Measurements from ENCODE around the gene STK10. TPM values are rescaled to one million over a fixed set of nuclear protein-coding genes. Genes with fewer than 3 reads are reported as not detected.

Gene STK10
- total RNA-seq, 2 experiments from 2014 or later = 98.2 to 104 TPM

DNA sequence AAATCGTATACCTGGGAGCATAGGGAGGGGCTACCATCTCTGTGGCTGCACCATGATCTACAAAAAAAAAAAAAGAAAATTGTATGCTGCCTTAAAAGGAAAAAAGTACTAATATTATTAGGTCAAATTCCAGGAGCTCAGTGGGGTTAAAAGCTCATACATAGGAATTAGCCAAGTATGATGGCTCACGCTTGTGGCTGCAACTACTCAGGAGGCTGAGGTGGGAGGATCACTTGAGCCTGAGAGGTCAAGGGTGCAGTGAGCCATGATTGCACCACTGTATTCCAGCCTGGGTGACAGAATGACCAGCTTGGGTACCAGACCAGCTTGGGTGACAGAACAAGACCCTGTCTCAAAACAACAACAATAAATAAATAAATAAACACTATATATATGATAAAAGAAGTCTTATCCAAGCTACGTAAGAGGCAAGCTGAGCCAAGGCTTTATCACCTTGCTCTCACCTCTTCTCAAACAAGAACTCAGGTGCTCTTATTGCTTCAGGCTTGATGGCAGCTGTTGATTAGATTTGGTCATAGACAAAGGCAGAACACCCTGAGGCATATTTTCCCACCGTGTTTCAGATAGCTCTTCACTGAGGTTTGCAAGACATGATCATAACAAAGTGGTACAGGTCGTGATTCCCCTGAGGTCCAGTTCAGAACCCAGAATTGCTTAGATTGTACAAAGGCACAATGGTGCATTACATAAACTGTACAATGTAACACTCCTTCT, 178.3 kb downstream of the STK10 start:
- peaks cover 27% of the 10 kb centered on the region for H3K4me1 Mint-ChIP-seq (ENCODE audit: low read depth)
- H3K4me3 Mint-ChIP-seq = no peak overlapping the region
- H3K27me3 Mint-ChIP-seq = no peaks in the 10 kb centered on the region
- peaks cover 8% of the 10 kb centered on the region for H3K36me3 Mint-ChIP-seq
- intact Hi-C loops (cut with micrococcal nuclease) = loop anchor here (5.0 to 10.0 kb wide), 2 partner anchors 273 to 765 kb away; partner anchors contain the start of genes DUSP1 and UBTD2
- H3K27ac Mint-ChIP-seq = no peak overlapping the region
- DNase-seq = no peak
- CTCF ChIA-PET = interaction anchor here (0.9 to 7.8 kb wide), 8 partner anchors 10 to 177 kb away, joined by 3 to 78 read pairs (median 4); no protein-coding TSS in a partner anchor
- POLR2A ChIA-PET = no interaction called here
- no peaks in the 10 kb centered on the region for H3K9me3 Mint-ChIP-seq

DNA sequence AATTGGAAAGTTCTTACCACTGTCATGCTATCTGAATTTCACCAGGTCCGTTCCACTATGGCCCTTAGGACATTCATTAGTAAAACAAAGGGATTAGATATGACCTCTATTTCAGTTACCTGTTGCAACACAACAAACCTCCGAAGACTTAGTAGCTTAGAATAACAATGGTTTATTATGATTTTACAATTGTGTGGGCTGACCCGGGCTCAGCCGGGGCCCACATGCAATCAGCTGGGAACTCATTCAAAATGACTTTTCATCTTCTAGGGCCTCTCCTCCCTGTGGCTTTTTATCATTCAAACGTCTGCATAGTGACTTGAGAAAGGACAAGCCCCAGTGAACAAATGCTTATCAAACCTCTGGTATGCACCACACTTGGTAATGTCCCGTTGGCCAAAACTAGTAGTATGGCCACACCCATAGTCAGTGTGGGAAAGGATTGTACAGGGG, 179.3 kb downstream of the STK10 start:
- POLR2A ChIA-PET = interaction anchor here (1.3 kb wide), 1 partner anchor 103 kb away, joined by 3 read pairs; no protein-coding TSS in a partner anchor
- Mint-ChIP-seq H3K27me3 (no peaks in the 10 kb centered on the region), H3K9me3 (no peaks in the 10 kb centered on the region), H3K4me3 (no peak overlapping the region), H3K4me1 (ENCODE audit: low read depth) (peaks cover 32% of the 10 kb centered on the region), H3K36me3 (peaks cover 8% of the 10 kb centered on the region), H3K27ac (no peak overlapping the region)
- no peak for DNase-seq
- intact Hi-C loops (cut with micrococcal nuclease) = loop anchor here (5.0 to 10.0 kb wide), 2 partner anchors 274 to 766 kb away; partner anchors contain the start of genes DUSP1 and UBTD2
- CTCF ChIA-PET = interaction anchor here (1.1 to 7.8 kb wide), 5 partner anchors 30 to 180 kb away, joined by 3 to 78 read pairs (median 8); partner anchors contain the start of gene STK10

DNA sequence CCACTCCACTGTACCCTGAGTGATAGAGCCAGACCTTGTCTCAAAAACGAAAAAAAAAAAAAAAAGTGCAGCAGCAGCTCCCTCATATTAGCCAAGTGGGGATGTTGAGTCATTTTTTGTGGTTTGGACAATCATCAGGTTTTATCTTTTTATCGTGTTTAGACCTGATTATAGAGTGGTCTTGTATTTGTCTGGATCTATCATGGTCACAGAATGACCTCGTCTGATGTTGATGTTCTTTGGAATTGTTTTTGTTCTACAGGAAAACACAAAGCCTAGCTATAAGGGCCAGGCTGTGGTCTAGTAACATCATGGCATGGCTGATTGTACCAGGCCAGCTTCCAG, 179.9 kb downstream of the STK10 start:
- Mint-ChIP-seq H3K36me3 (peaks cover 8% of the 10 kb centered on the region), H3K9me3 (no peaks in the 10 kb centered on the region), H3K27ac (peak overlapping the region; percentile 66), H3K4me3 (peak overlapping the region; percentile 93), H3K4me1 (ENCODE audit: low read depth) (peaks cover 38% of the 10 kb centered on the region), H3K27me3 (no peaks in the 10 kb centered on the region)
- no peak for DNase-seq
- intact Hi-C loops (cut with micrococcal nuclease) = loop anchor here (5.0 to 10.0 kb wide), 2 partner anchors 274 to 767 kb away; partner anchors contain the start of genes DUSP1 and UBTD2
- ChIA-PET CTCF (interaction anchor here (0.9 to 7.8 kb wide), 8 partner anchors 12 to 284 kb away, joined by 3 to 78 read pairs (median 7); partner anchors contain the start of gene STK10), POLR2A (interaction anchor here (0.5 to 3.9 kb wide), 10 partner anchors 10 to 619 kb away, joined by 3 to 25 read pairs (median 6); no protein-coding TSS in a partner anchor)

DNA sequence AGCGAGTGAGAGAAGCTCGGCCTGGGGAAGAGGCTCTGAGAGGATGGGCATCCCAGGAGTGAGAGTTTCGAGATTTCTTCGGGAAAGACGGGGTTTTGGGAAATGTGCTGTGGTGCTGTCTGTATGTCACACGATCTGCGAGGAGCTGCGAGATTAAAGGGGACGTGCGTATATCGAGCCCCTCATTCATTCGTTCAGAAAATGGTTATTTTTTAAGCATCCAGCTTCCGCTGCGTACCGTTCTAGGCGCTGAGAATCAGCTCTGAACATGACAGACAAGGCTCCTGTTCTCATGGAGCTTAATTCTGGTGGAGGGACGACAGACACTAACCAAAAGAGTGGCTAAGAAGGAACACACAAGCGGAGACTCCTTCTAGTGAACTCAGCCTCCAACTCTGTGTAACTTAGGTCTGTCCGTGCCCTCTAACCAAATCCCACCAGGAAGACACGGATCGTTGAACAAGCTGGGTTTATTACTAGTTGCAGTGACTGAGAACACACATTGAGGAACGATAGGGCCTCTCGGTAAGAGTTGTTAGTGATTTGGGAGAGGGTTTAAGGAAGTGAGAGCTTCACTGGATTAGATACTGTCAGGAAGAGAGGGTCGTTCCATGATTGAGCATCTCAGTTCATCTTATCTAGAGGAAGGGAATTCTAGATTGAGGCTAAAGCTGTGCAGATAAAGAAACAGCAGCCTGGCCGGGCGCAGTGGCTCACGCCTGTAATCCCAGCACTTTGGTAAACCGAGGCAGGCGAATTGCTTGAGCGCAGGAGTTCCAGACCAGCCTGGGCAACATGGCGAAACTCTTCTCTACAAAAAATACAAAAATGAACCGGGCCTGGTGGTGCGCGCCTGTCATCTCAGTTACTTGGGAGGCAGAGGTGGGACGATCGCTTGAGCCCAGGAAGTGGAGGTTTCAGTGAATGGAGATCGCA, 180.6 kb downstream of the STK10 start:
- intact Hi-C loops (cut with micrococcal nuclease) = loop anchor here (2.0 to 10.0 kb wide), 4 partner anchors 59 to 1049 kb away; partner anchors contain the start of genes CREBRF, DUSP1 and UBTD2
- H3K4me1 Mint-ChIP-seq (ENCODE audit: low read depth) = peaks cover 44% of the 10 kb centered on the region

GRCh38 chr5:172006321-172007174, 181.5 kb downstream of the STK10 start, which contains the start of gene FBXW11:
Gene FBXW11, minus strand, starts transcription at chr5:172006638. Its CDS starts 136 bp downstream, at chr5:172006502.
- DNase-seq = peak; percentile 97
- intact Hi-C loops (cut with micrococcal nuclease) = loop anchor here (1.0 to 10.0 kb wide), 10 partner anchors 17 to 1050 kb away; partner anchors contain the start of genes CREBRF, DUSP1, NPM1 and STK10
- Mint-ChIP-seq H3K36me3 (peaks cover 8% of the 10 kb centered on the region), H3K9me3 (no peaks in the 10 kb centered on the region), H3K4me1 (ENCODE audit: low read depth) (peaks cover 53% of the 10 kb centered on the region), H3K27ac (peak within 1 kb of the TSS; percentile 92), H3K27me3 (no peaks in the 10 kb centered on the region), H3K4me3 (peak within 1 kb of the TSS; percentile 93)
- ChIA-PET POLR2A (interaction anchor here (0.7 to 3.9 kb wide), 23 partner anchors 9 to 618 kb away, joined by 3 to 25 read pairs (median 6); partner anchors contain the start of genes NPM1, STK10 and UBTD2), CTCF (interaction anchor here (0.6 to 7.8 kb wide), 14 partner anchors 11 to 588 kb away, joined by 3 to 78 read pairs (median 7); partner anchors contain the start of genes FGF18 and STK10)

More for the DNA sequence above, 180.6 kb downstream of the STK10 start:
- ChIA-PET CTCF (interaction anchor here (0.6 to 7.8 kb wide), 16 partner anchors 12 to 589 kb away, joined by 3 to 78 read pairs (median 7); partner anchors contain the start of genes FGF18 and STK10), POLR2A (interaction anchor here (0.5 to 3.9 kb wide), 21 partner anchors 10 to 619 kb away, joined by 3 to 25 read pairs (median 6); partner anchors contain the start of genes NPM1, STK10 and UBTD2)
- Mint-ChIP-seq H3K36me3 (peaks cover 8% of the 10 kb centered on the region), H3K4me3 (peak overlapping the region; percentile 93), H3K27ac (peak overlapping the region; percentile 92), H3K9me3 (no peaks in the 10 kb centered on the region), H3K27me3 (no peaks in the 10 kb centered on the region)
- DNase-seq = no peak

DNA sequence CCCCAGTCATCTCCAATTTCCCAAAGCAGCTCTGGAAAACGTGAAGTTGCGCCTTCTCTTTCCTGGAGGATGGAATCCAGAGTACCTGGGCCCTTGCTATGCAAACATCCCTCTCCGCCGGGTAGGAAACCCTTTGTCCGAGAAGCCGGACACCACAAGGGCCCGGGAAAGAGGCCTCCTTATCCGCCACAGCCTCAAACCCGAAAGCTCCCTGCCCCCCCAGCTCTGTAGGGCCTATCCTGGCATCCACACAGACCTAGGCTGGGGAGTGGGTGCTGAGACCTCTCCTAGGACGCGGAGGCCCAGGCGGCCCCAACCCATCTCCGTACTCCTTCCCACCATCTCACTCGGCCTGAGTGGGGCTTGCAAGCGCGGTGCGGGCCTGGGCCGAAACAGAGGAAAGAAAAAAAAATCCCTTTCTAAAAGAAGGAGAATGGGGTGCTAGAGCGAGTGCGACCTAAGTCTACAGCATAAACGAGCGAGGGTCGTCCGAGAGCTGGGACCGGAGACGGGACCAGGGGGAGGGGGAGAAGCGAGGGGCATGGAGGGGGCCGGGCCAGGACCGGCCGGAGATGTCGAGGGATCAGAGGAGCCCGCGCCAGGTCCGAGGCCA, 182.2 kb downstream of the STK10 start:
- POLR2A ChIA-PET = interaction anchor here (1.0 to 3.9 kb wide), 17 partner anchors 14 to 617 kb away, joined by 3 to 25 read pairs (median 7); partner anchors contain the start of genes NPM1, STK10 and UBTD2
- H3K4me3 Mint-ChIP-seq = peak overlapping the region; percentile 93
- peak; percentile 34 for DNase-seq
- no peaks in the 10 kb centered on the region for H3K9me3 Mint-ChIP-seq
- H3K27me3 Mint-ChIP-seq = no peaks in the 10 kb centered on the region
- H3K27ac Mint-ChIP-seq = peak overlapping the region; percentile 91
- peaks cover 8% of the 10 kb centered on the region for H3K36me3 Mint-ChIP-seq
- H3K4me1 Mint-ChIP-seq (ENCODE audit: low read depth) = peaks cover 61% of the 10 kb centered on the region
- intact Hi-C loops (cut with micrococcal nuclease) = loop anchor here (1.0 to 10.0 kb wide), 10 partner anchors 17 to 1051 kb away; partner anchors contain the start of genes CREBRF, DUSP1, NPM1 and STK10
- CTCF ChIA-PET = interaction anchor here (0.8 to 7.8 kb wide), 8 partner anchors 14 to 587 kb away, joined by 3 to 78 read pairs (median 6); partner anchors contain the start of gene FGF18

GRCh38 chr5:172004824-172005237, 183.2 kb downstream of the STK10 start:
- peaks cover 69% of the 10 kb centered on the region for H3K4me1 Mint-ChIP-seq (ENCODE audit: low read depth)
- ChIA-PET POLR2A (interaction anchor here (0.7 to 3.9 kb wide), 8 partner anchors 15 to 401 kb away, joined by 3 to 25 read pairs (median 6); no protein-coding TSS in a partner anchor), CTCF (interaction anchor here (0.6 to 7.8 kb wide), 9 partner anchors 13 to 616 kb away, joined by 3 to 78 read pairs (median 6); partner anchors contain the start of genes FGF18 and STK10)
- H3K36me3 Mint-ChIP-seq = peaks cover 8% of the 10 kb centered on the region
- H3K9me3 Mint-ChIP-seq = no peaks in the 10 kb centered on the region
- intact Hi-C loops (cut with micrococcal nuclease) = loop anchor here (5.0 to 10.0 kb wide), 2 partner anchors 277 to 770 kb away; partner anchors contain the start of genes DUSP1 and UBTD2
- H3K27me3 Mint-ChIP-seq = no peaks in the 10 kb centered on the region
- peak; percentile 48 for DNase-seq
- peak overlapping the region; percentile 93 for H3K4me3 Mint-ChIP-seq
- peak overlapping the region; percentile 91 for H3K27ac Mint-ChIP-seq

GRCh38 chr5:172003746-172004145, 184.3 kb downstream of the STK10 start:
- peak overlapping the region; percentile 35 for H3K27ac Mint-ChIP-seq
- no peak overlapping the region for H3K4me3 Mint-ChIP-seq
- ChIA-PET CTCF (interaction anchor here (0.9 to 7.8 kb wide), 4 partner anchors 10 to 185 kb away, joined by 3 to 78 read pairs (median 6); partner anchors contain the start of gene STK10), POLR2A (interaction anchor here (1.7 kb wide), 1 partner anchor 45 kb away, joined by 7 read pairs; no protein-coding TSS in a partner anchor)
- H3K27me3 Mint-ChIP-seq = no peaks in the 10 kb centered on the region
- H3K9me3 Mint-ChIP-seq = no peaks in the 10 kb centered on the region
- peaks cover 8% of the 10 kb centered on the region for H3K36me3 Mint-ChIP-seq
- H3K4me1 Mint-ChIP-seq (ENCODE audit: low read depth) = peaks cover 75% of the 10 kb centered on the region
- intact Hi-C loops (cut with micrococcal nuclease) = loop anchor here (1.0 to 10.0 kb wide), 2 partner anchors 45 to 771 kb away; partner anchors contain the start of gene DUSP1
- no peak for DNase-seq

DNA sequence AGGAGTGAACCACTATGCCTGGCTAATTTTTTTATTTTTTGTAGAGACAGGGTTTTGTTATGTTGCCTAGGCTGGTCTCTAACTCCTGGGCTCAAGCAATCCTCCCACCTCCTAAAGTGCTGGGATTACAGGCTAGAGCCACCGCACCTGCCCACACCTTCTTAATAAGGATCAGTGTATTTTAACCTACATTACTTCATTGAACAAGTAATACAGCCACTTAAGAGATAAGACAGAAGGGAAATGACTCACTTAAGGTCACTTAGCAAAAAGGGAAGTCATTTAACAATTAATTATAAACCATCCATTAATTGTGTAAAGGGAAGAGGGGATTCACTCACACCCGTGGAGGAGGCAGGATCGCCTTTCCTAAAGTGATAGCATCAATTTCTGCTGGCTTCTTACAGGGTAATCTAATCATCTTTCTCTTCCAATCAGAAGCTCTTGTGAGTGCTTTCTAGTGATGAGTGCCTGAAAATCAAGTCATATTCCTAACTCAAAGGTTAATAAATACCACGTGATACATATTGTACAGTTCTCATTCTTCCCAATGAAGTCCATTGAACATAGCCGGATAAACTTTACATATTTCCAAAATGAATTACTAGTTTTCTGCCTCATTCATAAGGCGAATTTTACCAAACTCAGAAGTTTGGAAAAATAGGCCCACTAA, 185.0 kb downstream of the STK10 start:
- Mint-ChIP-seq H3K9me3 (no peaks in the 10 kb centered on the region), H3K27me3 (no peaks in the 10 kb centered on the region), H3K27ac (peak overlapping the region; percentile 68), H3K36me3 (peaks cover 8% of the 10 kb centered on the region), H3K4me3 (no peak overlapping the region), H3K4me1 (ENCODE audit: low read depth) (peaks cover 70% of the 10 kb centered on the region)
- DNase-seq = peak; percentile 19
- CTCF ChIA-PET = interaction anchor here (0.9 to 7.8 kb wide), 3 partner anchors 9 to 186 kb away, joined by 4 to 78 read pairs (median 7); partner anchors contain the start of gene STK10
- intact Hi-C loops (cut with micrococcal nuclease) = loop anchor here (1.0 to 10.0 kb wide), 2 partner anchors 45 to 772 kb away; partner anchors contain the start of gene DUSP1
- POLR2A ChIA-PET = no interaction called here
